SK-N-SH (cell line): ENCODE data around the gene CYS1. TPM values are rescaled to one million over a fixed set of nuclear protein-coding genes. Genes with fewer than 3 reads are reported as not detected.
"Not testable (repeated sequence)": the region's sequence is repeated elsewhere in the genome, so short reads cannot be mapped to it uniquely, and the experiment has no call there.

ENCODE experiments used
- CTCF ChIA-PET: fragments of 300-600, 350-600 bp; formaldehyde crosslinking; extraction: SDS; loops from one replicate; lab custom pipeline; 2021; lab: Yijun Ruan, JAX
- POLR2A ChIA-PET: fragments of 350-600 bp; sonication (Branson Sonifier 250); formaldehyde crosslinking; extraction: SDS; loops from one replicate; lab custom pipeline; 2020; ENCODE audit warnings: antibody characterized with exemption, inconsistent platforms; lab: Yijun Ruan, JAX
- DNase-seq: peaks from one replicate; pipeline ENCODE4 v3.0.0; 2012
- H2AFZ ChIP-seq: fragments of 200-600 bp; sonication (generic); 2 replicates; pipeline ENCODE4 v1.8.1; 2016; ENCODE audit warnings: antibody characterized with exemption, mild to moderate bottlenecking, low read depth
- H3F3A ChIP-seq: fragments of 200-600 bp; sonication (generic); replicated peaks from 2 replicates; pipeline ENCODE3; 2016; ENCODE audit warnings: antibody characterized with exemption, mild to moderate bottlenecking; ENCODE audit not compliant: insufficient read depth
- H3K27ac ChIP-seq, 2 experiments: fragments of 200-500 bp in 1 of 2; fragments of 200-600 bp in 1 of 2; sonication (Bioruptor generic) in 1 of 2; sonication (generic), shearing (Covaris generic) in 1 of 2; 2 replicates each; pipeline versions ENCODE4 v1.5.1 to v1.6.1; 2014 to 2016; ENCODE audit warnings: low read depth in 2 of 2, inconsistent platforms in 1 of 2, low read length in 1 of 2, mild to moderate bottlenecking in 1 of 2, mixed read lengths in 1 of 2
- H3K27me3 ChIP-seq: fragments of 200-600 bp; sonication (generic), shearing (Covaris generic); 2 replicates; pipeline ENCODE4 v1.6.1; 2016; ENCODE audit warnings: mixed run types; ENCODE audit not compliant: insufficient read depth
- H3K36me3 ChIP-seq, 2 experiments: fragments of 200-500 bp in 1 of 2; fragments of 200-600 bp in 1 of 2; sonication (Bioruptor generic) in 1 of 2; sonication (generic) in 1 of 2; replicated peaks in 1 of 2; 2 replicates each; pipeline versions ENCODE3 to v1.5.1; 2014 to 2016; ENCODE audit warnings: low read length in 1 of 2, mild to moderate bottlenecking in 1 of 2; ENCODE audit not compliant: insufficient read depth in 2 of 2, control insufficient read depth in 1 of 2
- H3K4me1 ChIP-seq, 2 experiments: fragments of 200-500 bp in 1 of 2; fragments of 200-600 bp in 1 of 2; sonication (Bioruptor generic) in 1 of 2; sonication (generic), shearing (Covaris generic) in 1 of 2; 2 replicates each; pipeline versions ENCODE4 v1.5.1 to v1.6.1; 2014 to 2016; ENCODE audit warnings: low read depth in 1 of 2, low read length in 1 of 2, mixed run types in 1 of 2; ENCODE audit not compliant: insufficient read depth in 2 of 2, control insufficient read depth in 1 of 2
- H3K4me2 ChIP-seq: fragments of 200-600 bp; sonication (generic), shearing (Covaris generic); 2 replicates; pipeline ENCODE4 v1.6.1; 2017; ENCODE audit warnings: mixed run types
- H3K4me3 ChIP-seq, 2 experiments: fragments of 200-500 bp in 1 of 2; fragments of 200-600 bp in 1 of 2; sonication (Bioruptor generic) in 1 of 2; sonication (generic), shearing (Covaris generic) in 1 of 2; 2 replicates each; pipeline versions ENCODE4 v1.5.1 to v1.8.1; 2014 to 2016; ENCODE audit warnings: low read depth in 2 of 2, inconsistent platforms in 1 of 2, low read length in 1 of 2, mild to moderate bottlenecking in 1 of 2, mixed read lengths in 1 of 2, moderate library complexity in 1 of 2
- H3K79me2 ChIP-seq: fragments of 200-600 bp; sonication (generic); 2 replicates; pipeline ENCODE4 v1.8.1; 2017; ENCODE audit warnings: mild to moderate bottlenecking; ENCODE audit not compliant: insufficient read depth
- H3K9ac ChIP-seq: fragments of 200-600 bp; sonication (generic); 2 replicates; pipeline ENCODE4 v1.6.1; 2017; ENCODE audit warnings: mixed run types
- H3K9me2 ChIP-seq: fragments of 200-600 bp; sonication (generic); 2 replicates; pipeline ENCODE4 v1.6.1; 2017; ENCODE audit warnings: mixed run types
- H3K9me3 ChIP-seq: fragments of 200-600 bp; sonication (generic); 2 replicates; pipeline ENCODE4 v1.6.1; 2017; ENCODE audit warnings: mixed run types, mild to moderate bottlenecking, moderate library complexity
- H4K20me1 ChIP-seq: fragments of 200-600 bp; sonication (generic); 2 replicates; pipeline ENCODE4 v1.6.1; 2017; ENCODE audit warnings: mild to moderate bottlenecking, mixed run types; ENCODE audit not compliant: insufficient read depth
- FOSL2 ChIP-seq: IDR thresholded peaks from 2 replicates; pipeline ENCODE4 v1.4.0; 2012; ENCODE audit warnings: low read depth, mild to moderate bottlenecking, moderate library complexity, borderline replicate concordance
- GATA2 ChIP-seq: sonication (generic); formaldehyde crosslinking; IDR thresholded peaks from 2 replicates; pipeline ENCODE4 v1.5.0; 2020; ENCODE audit warnings: mild to moderate bottlenecking, missing genetic modification reagents
- JUND ChIP-seq: IDR thresholded peaks from 2 replicates; pipeline ENCODE4 v1.4.0; 2012
- MAX ChIP-seq: IDR thresholded peaks from 2 replicates; pipeline ENCODE4 v1.4.0; 2012; ENCODE audit warnings: low read depth
- MXI1 ChIP-seq: IDR thresholded peaks from 2 replicates; pipeline ENCODE4 v1.6.1; 2012; ENCODE audit warnings: mild to moderate bottlenecking, low read depth, low read length, improper control_type of control experiment
- NRF1 ChIP-seq: IDR thresholded peaks from 2 replicates; pipeline ENCODE4 v1.6.1; 2012; ENCODE audit warnings: low read depth, mild to moderate bottlenecking, low read length
- RAD21 ChIP-seq: IDR thresholded peaks from 2 replicates; pipeline ENCODE4 v1.6.1; 2012; ENCODE audit warnings: mild to moderate bottlenecking, low read length
- RXRA ChIP-seq: IDR thresholded peaks from 2 replicates; pipeline ENCODE4 v1.4.0; 2012; ENCODE audit warnings: low read depth, mild to moderate bottlenecking, borderline replicate concordance
- SMC3 ChIP-seq: IDR thresholded peaks from 2 replicates; pipeline ENCODE4 v1.6.1; 2012; ENCODE audit warnings: low read depth, low read length, improper control_type of control experiment
- TAF1 ChIP-seq: IDR thresholded peaks from 2 replicates; pipeline ENCODE4 v1.6.1; 2012; ENCODE audit warnings: low read depth, mild to moderate bottlenecking, low read length, moderate library complexity, borderline replicate concordance
- TEAD4 ChIP-seq: IDR thresholded peaks from 2 replicates; pipeline ENCODE4 v1.4.0; 2012; ENCODE audit warnings: mild to moderate bottlenecking, borderline replicate concordance; ENCODE audit not compliant: insufficient read depth
- USF2 ChIP-seq: fragments of 150-350 bp; IDR thresholded peaks from 2 replicates; pipeline ENCODE4 v1.6.1; 2017; ENCODE audit warnings: antibody characterized with exemption, low read length, low read depth, borderline replicate concordance
- YY1 ChIP-seq: IDR thresholded peaks from 2 replicates; pipeline ENCODE4 v1.4.0; 2012; ENCODE audit warnings: low read depth, mild to moderate bottlenecking
- WGBS: methylation state at CpG from one replicate; pipeline ENCODE4 v1.1.6; 2017; ENCODE audit warnings: low lambda C conversion rate; 5-methylcytosine and 5-hydroxymethylcytosine counted together
- polyA plus RNA-seq, 3 experiments: library from polyadenylated mRNA; depleted of rRNA; stranded (reverse); fragments of >200 nt; gene quantifications; 2 replicates each; pipeline ENCODE4 v1.2.3, GENCODE V29; 2012

Gene CYS1
- polyA plus RNA-seq, 1 of the 3 experiments (the other 2 are of a cell fraction), result 1.2 TPM

GRCh38 chr2:10016001-10016801 lies 64.0 kb downstream of the CYS1 start:
- TF ChIP-seq JUND (no peak), TEAD4 (no peak), RXRA (no peak), NRF1 (no peak), MXI1 (no peak), MAX (no peak)
- Histone ChIP-seq H3K79me2 (no peaks in the 10 kb centered on the region), H3K27ac (no peak overlapping the region), H3K4me2 (no peak overlapping the region), H3K36me3 (no peaks in the 10 kb centered on the region), H3K9me2 (no peaks in the 10 kb centered on the region), H3K9ac (no peak overlapping the region), H4K20me1 (no peaks in the 10 kb centered on the region), H3K27me3 (peaks cover 6% of the 10 kb centered on the region; the same call in 1 of the 2 replicates), H2AFZ (no peak overlapping the region), H3K9me3 (no peaks in the 10 kb centered on the region; the same call in 1 of the 2 replicates), H3K4me1 (peaks cover 0 to 3% of the 10 kb centered on the region in 2 experiments; a peak in 2 of 4 replicates), H3F3A (no peaks in the 10 kb centered on the region), H3K4me3 (no peak overlapping the region)
- ChIA-PET POLR2A (no interaction called here), CTCF (interaction anchor here (1.4 kb wide), 1 partner anchor 32 kb away, joined by 8 read pairs; no protein-coding TSS in a partner anchor)
- DNase-seq, result no peak
- 87% methylated on average over 34 of the region's 35 CpGs for WGBS

GRCh38 chr2:10015376-10015989 lies 64.7 kb downstream of the CYS1 start:
- H3K4me1 ChIP-seq, H3K9ac ChIP-seq, H3F3A ChIP-seq, H3K27ac ChIP-seq, H3K79me2 ChIP-seq, H3K9me3 ChIP-seq, POLR2A ChIA-PET, DNase-seq, H2AFZ ChIP-seq, H3K9me2 ChIP-seq, H3K36me3 ChIP-seq, H3K4me3 ChIP-seq, CTCF ChIA-PET, H3K27me3 ChIP-seq, H3K4me2 ChIP-seq, H4K20me1 ChIP-seq: not testable (repeated sequence)
- 94% methylated on average over 44 of the region's 44 CpGs for WGBS

- H3K4me3 ChIP-seq, result no peak overlapping the region
- no peaks in the 10 kb centered on the region for H3F3A ChIP-seq
- TF ChIP-seq NRF1, result no peak
- no peak for TF ChIP-seq JUND
- TF ChIP-seq SMC3, result no peak
- no peak for TF ChIP-seq FOSL2
- TF ChIP-seq YY1, result no peak
- TF ChIP-seq RAD21, result no peak
- TF ChIP-seq GATA2 (CRISPR knock-in tag), result no peak
- TF ChIP-seq USF2, result no peak
- no peak for TF ChIP-seq TAF1
- H3K4me2 ChIP-seq, result no peak overlapping the region
- WGBS, result 83% methylated on average over 42 of the region's 42 CpGs
- H3K36me3 ChIP-seq, result no peaks in the 10 kb centered on the region
- peaks cover 5% of the 10 kb centered on the region; the same call in 1 of the 2 replicates for H3K27me3 ChIP-seq
- POLR2A ChIA-PET, result no interaction called here
- H3K9me2 ChIP-seq, result no peaks in the 10 kb centered on the region
- CTCF ChIA-PET, result no interaction called here
- H4K20me1 ChIP-seq, result no peaks in the 10 kb centered on the region
- no peak overlapping the region for H3K27ac ChIP-seq
- H2AFZ ChIP-seq, result no peak overlapping the region
- H3K79me2 ChIP-seq, result no peaks in the 10 kb centered on the region
- H3K9me3 ChIP-seq, result no peaks in the 10 kb centered on the region; the same call in 1 of the 2 replicates
- no peak overlapping the region for H3K9ac ChIP-seq
- no peak for DNase-seq
- H3K4me1 ChIP-seq, result peaks cover 6 to 15% of the 10 kb centered on the region in 2 experiments; a peak in 2 of 4 replicates
Measured at GRCh38 chr2:10014418-10015190, 65.6 kb downstream of the CYS1 start.
